HL-60 (cell line): ENCODE data around the gene RABGAP1L.

ENCODE experiments used
- POLR2AphosphoS5 ChIP-seq: IDR thresholded peaks from 2 replicates; pipeline ENCODE4 v1.6.1; 2012; ENCODE audit warnings: low read depth
- TF ChIP-seq, protein P1 (sequence below): IDR thresholded peaks from one replicate; pipeline ENCODE4 v1.5.1; 2011; ENCODE audit warnings: low read length, control low read depth, inconsistent platforms; ENCODE audit not compliant: insufficient read depth

DNA sequence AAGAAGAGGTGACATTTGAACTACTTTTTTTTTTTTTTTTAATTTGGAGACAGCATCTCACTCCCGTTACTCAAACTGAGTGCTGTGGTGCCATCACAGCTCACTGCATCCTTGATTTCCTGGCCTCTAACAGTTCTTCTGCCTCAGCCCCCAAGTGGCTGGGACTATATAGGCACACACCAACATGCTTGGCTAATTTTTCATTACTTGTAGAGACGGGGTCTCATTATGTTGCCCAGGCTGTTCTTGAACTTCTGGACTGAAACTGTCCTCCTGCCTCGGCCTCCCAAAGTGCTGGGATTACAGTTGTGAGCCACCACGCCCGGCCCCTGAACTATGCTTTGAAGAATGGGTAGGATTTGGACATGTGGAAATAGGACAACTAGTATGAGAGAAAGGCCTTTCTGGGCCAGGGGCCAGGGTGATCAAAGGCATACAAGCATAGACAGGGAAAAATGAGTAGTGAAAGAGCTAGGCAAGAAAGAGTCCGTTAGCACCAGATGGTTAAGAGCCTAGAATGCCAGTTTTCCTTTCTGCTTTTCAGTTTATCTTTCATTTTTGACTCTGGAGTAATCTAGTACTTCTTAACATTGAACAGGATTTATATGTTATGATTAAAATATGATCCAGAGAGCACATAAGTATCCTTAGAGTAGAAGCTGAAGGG lies 6.3 kb downstream of the RABGAP1L start:
- TF ChIP-seq POLR2AphosphoS5: no peak
- TF ChIP-seq, protein P1, sequence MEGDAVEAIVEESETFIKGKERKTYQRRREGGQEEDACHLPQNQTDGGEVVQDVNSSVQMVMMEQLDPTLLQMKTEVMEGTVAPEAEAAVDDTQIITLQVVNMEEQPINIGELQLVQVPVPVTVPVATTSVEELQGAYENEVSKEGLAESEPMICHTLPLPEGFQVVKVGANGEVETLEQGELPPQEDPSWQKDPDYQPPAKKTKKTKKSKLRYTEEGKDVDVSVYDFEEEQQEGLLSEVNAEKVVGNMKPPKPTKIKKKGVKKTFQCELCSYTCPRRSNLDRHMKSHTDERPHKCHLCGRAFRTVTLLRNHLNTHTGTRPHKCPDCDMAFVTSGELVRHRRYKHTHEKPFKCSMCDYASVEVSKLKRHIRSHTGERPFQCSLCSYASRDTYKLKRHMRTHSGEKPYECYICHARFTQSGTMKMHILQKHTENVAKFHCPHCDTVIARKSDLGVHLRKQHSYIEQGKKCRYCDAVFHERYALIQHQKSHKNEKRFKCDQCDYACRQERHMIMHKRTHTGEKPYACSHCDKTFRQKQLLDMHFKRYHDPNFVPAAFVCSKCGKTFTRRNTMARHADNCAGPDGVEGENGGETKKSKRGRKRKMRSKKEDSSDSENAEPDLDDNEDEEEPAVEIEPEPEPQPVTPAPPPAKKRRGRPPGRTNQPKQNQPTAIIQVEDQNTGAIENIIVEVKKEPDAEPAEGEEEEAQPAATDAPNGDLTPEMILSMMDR: no peak
